ENCODE results near the gene OR2B6.

OR2B6 gene

GRCh38 chr6:27972750-27973149 is 15.7 kb downstream of the OR2B6 start:
- Histone ChIP-seq H3K4me3 (ENCODE audit: low read depth, low read length, poor library complexity, severe bottlenecking) (no peak overlapping the region), H2AFZ (ENCODE audit: low read length) (no peak overlapping the region), H3K9me3 (ENCODE audit: low read length) (no peaks in the 10 kb centered on the region), H3K9me2 (ENCODE audit: low read depth, low read length) (no peaks in the 10 kb centered on the region), H3K27ac (ENCODE audit: low read depth, low read length, poor library complexity, severe bottlenecking) (no peak overlapping the region), H3K4me1 (ENCODE audit: insufficient read depth, low read length, severe bottlenecking) (no peaks in the 10 kb centered on the region), H3K79me2 (ENCODE audit: insufficient read depth, low read length) (no peaks in the 10 kb centered on the region), H3K27me3 (ENCODE audit: insufficient read depth, low read length) (no peaks in the 10 kb centered on the region), H3F3A (ENCODE audit: insufficient read depth, low read length) (no peaks in the 10 kb centered on the region), H3K36me3 (ENCODE audit: insufficient read depth, low read length) (no peaks in the 10 kb centered on the region), H3K4me2 (ENCODE audit: low read length) (no peak overlapping the region), H4K20me1 (ENCODE audit: insufficient read depth, low read length) (no peaks in the 10 kb centered on the region), H3K9ac (ENCODE audit: low read length) (no peak overlapping the region)
- TF ChIP-seq CTCF (IDR thresholded peaks at IDR 0.05; ENCODE audit: low read length) = no peak
- TF ChIP-seq EZH2 (IDR thresholded peaks at IDR 0.05; ENCODE audit: borderline replicate concordance, low read length) = no peak

- Histone ChIP-seq H3K9me2 (ENCODE audit: low read depth, low read length) (no peaks in the 10 kb centered on the region), H3K27ac (ENCODE audit: low read depth, low read length, poor library complexity, severe bottlenecking) (no peak overlapping the region)
- TF ChIP-seq EZH2 (IDR thresholded peaks at IDR 0.05; ENCODE audit: borderline replicate concordance, low read length) (no peak), CTCF (IDR thresholded peaks at IDR 0.05; ENCODE audit: low read length) (no peak)
Measured at GRCh38 chr6:27977387-27977786, 20.3 kb downstream of the OR2B6 start.

GRCh38 chr6:27978705-27979104 is 21.7 kb downstream of the OR2B6 start:
- TF ChIP-seq EZH2 (IDR thresholded peaks at IDR 0.05; ENCODE audit: borderline replicate concordance, low read length) = no peak
- TF ChIP-seq CTCF (IDR thresholded peaks at IDR 0.05; ENCODE audit: low read length) = no peak
- no peak overlapping the region for H3K9ac ChIP-seq (ENCODE audit: low read length)
- H3K27ac ChIP-seq (ENCODE audit: low read depth, low read length, poor library complexity, severe bottlenecking) = no peak overlapping the region
- no peaks in the 10 kb centered on the region for H3K36me3 ChIP-seq (ENCODE audit: insufficient read depth, low read length)
- H3K4me3 ChIP-seq (ENCODE audit: low read depth, low read length, poor library complexity, severe bottlenecking) = no peak overlapping the region
- no peaks in the 10 kb centered on the region for H3K9me3 ChIP-seq (ENCODE audit: low read length)
- H3F3A ChIP-seq (ENCODE audit: insufficient read depth, low read length) = no peaks in the 10 kb centered on the region
- no peaks in the 10 kb centered on the region for H3K9me2 ChIP-seq (ENCODE audit: low read depth, low read length)
- no peaks in the 10 kb centered on the region for H4K20me1 ChIP-seq (ENCODE audit: insufficient read depth, low read length)
- no peak overlapping the region for H3K4me2 ChIP-seq (ENCODE audit: low read length)
- no peaks in the 10 kb centered on the region for H3K27me3 ChIP-seq (ENCODE audit: insufficient read depth, low read length)
- H2AFZ ChIP-seq (ENCODE audit: low read length) = no peak overlapping the region
- H3K4me1 ChIP-seq (ENCODE audit: insufficient read depth, low read length, severe bottlenecking) = no peaks in the 10 kb centered on the region
- H3K79me2 ChIP-seq (ENCODE audit: insufficient read depth, low read length) = no peaks in the 10 kb centered on the region

More at GRCh38 chr6:27977387-27977786, 20.3 kb downstream of the OR2B6 start:
- Histone ChIP-seq H4K20me1 (ENCODE audit: insufficient read depth, low read length) (no peaks in the 10 kb centered on the region), H3F3A (ENCODE audit: insufficient read depth, low read length) (no peaks in the 10 kb centered on the region), H3K9me3 (ENCODE audit: low read length) (no peaks in the 10 kb centered on the region), H2AFZ (ENCODE audit: low read length) (no peak overlapping the region), H3K4me1 (ENCODE audit: insufficient read depth, low read length, severe bottlenecking) (no peaks in the 10 kb centered on the region), H3K4me2 (ENCODE audit: low read length) (no peak overlapping the region), H3K79me2 (ENCODE audit: insufficient read depth, low read length) (no peaks in the 10 kb centered on the region), H3K27me3 (ENCODE audit: insufficient read depth, low read length) (no peaks in the 10 kb centered on the region), H3K9ac (ENCODE audit: low read length) (no peak overlapping the region), H3K36me3 (ENCODE audit: insufficient read depth, low read length) (no peaks in the 10 kb centered on the region), H3K4me3 (ENCODE audit: low read depth, low read length, poor library complexity, severe bottlenecking) (no peak overlapping the region)

Data from OCI-LY1 (cell line).